D721Med (cell line): ENCODE results near the gene JUP.

Experiments used
- DNase-seq: peaks from one replicate; pipeline ENCODE4 v3.0.0; 2011; ENCODE audit warnings: low spot score; ENCODE audit not compliant: insufficient read length
- FAIRE-seq: peaks from 2 replicates; lab custom pipeline; 2011; peaks lifted over from hg19 to GRCh38; lab: Jason Lieb, UNC
- TF ChIP-seq, protein P1 (sequence below): IDR thresholded peaks from 2 replicates; pipeline ENCODE4 v1.5.1; 2012; ENCODE audit warnings: mild to moderate bottlenecking, control low read depth; ENCODE audit not compliant: insufficient read depth; ENCODE audit errors: missing control alignments

The JUP gene

DNA sequence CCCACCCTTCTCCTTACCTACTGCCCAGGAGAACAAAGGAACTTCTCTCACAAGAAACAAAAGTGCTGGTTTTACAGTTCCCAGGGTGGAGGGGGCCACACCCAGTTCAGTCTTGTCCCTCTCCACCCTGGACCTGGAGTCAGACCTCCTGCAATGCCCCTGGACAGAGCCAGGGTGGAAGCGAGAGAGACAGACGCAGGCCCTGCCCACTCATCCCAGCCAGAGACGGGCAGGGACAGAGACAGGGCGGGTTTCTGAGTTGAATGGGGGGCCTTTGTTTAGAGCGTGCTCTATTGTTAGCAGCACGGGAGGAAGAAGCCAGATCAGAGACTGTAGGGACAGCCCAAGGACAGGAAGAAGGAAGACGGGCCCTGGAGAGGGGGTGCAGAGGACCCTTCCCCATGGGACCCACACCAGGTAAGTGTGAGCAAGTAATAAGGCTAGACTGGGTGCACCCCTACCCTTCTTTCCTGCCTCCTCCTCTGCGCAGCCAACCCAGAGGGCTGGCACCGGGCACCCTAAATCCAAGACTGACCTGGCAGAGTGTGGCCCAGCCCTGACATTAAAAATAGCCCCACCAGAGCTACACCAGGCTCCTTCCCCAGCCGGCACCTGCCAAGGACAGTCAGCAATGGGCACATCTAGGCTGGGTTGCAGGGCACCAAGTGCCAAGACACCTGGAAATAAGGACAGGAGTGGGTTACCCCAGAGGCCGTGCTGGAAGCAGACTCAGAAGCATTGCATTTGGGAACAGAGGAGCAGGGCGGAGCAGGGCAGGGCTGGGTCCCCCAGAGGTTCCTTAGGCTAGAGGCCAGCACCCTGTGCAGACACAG is 10.9 kb downstream of the JUP start:
- FAIRE-seq (no peak), DNase-seq (no peak)
- TF ChIP-seq, protein P1, sequence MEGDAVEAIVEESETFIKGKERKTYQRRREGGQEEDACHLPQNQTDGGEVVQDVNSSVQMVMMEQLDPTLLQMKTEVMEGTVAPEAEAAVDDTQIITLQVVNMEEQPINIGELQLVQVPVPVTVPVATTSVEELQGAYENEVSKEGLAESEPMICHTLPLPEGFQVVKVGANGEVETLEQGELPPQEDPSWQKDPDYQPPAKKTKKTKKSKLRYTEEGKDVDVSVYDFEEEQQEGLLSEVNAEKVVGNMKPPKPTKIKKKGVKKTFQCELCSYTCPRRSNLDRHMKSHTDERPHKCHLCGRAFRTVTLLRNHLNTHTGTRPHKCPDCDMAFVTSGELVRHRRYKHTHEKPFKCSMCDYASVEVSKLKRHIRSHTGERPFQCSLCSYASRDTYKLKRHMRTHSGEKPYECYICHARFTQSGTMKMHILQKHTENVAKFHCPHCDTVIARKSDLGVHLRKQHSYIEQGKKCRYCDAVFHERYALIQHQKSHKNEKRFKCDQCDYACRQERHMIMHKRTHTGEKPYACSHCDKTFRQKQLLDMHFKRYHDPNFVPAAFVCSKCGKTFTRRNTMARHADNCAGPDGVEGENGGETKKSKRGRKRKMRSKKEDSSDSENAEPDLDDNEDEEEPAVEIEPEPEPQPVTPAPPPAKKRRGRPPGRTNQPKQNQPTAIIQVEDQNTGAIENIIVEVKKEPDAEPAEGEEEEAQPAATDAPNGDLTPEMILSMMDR = no peak

DNA sequence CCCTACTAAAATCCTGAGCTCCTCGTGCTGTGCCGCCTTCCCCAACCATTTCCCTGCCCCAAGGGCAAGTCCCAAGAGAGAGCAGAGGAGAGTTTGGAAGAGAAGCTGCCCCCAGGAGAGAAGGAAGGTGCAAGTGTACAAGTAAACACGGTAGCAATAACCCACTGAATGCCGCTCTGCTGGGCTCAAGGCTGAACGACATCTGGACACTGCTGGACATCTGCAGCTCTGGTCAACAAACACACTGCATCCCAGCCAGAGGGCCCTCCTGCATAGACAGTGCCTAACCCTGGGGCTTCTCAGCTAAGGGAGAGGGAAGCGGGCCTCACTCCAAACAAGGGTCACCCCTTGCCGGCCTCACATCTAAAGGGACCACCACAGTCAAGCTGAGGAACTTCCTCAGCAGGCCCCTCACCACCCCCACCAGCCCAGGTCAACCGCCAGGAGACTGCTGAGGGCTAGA is 12.7 kb downstream of the JUP start:
- DNase-seq (no peak), FAIRE-seq (no peak)
- TF ChIP-seq, protein P1 = no peak

DNA sequence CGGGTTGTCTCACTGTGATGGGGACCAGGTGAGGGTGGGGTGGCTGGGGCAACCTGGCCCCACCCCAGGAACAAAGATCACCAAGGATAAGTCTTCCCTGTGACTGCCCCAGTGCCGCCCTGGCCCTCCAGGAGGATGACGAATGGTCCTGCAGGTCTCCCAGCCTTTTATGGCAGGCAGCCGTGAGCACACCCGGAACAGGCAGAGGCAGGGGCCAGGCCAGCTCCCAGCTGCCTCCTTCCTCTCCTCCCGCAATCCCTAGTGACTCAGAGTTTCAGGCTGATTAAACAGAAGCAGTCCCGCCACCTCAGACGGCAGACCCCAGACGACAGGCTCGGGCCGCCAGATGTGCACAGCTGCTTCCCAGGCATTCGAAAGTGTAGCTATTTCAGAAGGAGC is 13.3 kb downstream of the JUP start:
- FAIRE-seq (no peak), DNase-seq (no peak)
- TF ChIP-seq, protein P1 = no peak

DNA sequence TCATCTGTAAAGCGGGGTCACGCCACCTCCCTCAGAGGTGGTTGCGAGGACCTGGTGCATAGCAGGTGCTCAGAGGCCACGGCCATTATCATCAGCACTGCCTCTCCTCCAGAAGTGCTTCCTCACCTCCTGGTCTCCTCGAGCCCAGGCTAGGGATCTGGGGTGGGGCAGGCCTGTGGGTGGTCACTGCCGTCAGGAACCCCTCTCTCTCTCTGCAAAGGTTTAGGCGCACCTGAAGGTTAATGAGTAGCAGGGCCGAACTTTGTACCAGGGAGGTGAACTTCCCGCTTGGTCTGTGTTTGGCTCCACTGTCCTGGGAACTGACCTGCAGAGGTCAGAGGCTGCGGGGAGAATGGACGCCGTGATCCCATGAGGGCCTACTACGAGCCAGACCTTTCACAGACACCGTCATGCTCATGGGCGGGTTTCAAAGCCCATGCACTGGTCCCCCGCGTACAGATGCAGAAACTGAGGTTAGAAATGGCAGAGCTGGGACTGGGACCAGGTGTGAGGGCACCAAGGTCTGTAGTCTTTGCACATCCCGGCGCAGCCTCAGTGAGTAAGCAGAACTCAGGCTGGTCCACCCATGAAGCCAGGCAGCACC is 13.8 kb downstream of the JUP start:
- no peak for FAIRE-seq
- TF ChIP-seq, protein P1 = no peak
- DNase-seq = no peak

DNA sequence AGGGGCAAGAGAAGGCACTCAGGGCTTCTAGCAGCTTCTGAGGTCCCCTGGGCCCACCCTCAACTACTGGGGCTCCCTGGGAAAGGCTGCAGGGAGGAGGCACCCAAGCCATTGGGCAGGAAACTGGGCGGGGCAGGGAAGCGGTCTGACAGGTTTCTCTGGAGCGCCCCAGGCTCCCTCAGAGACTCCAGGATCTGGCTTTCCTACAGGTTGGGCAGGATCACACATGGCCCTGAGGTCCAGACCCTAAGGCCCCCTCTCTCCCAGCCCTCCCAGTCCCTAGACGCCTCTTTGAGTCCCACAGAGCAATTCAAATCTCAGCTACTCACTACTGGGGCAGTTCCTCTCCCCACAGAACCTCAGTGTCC is 14.3 kb downstream of the JUP start:
- FAIRE-seq (no peak), DNase-seq (no peak)
- TF ChIP-seq, protein P1 = no peak

DNA sequence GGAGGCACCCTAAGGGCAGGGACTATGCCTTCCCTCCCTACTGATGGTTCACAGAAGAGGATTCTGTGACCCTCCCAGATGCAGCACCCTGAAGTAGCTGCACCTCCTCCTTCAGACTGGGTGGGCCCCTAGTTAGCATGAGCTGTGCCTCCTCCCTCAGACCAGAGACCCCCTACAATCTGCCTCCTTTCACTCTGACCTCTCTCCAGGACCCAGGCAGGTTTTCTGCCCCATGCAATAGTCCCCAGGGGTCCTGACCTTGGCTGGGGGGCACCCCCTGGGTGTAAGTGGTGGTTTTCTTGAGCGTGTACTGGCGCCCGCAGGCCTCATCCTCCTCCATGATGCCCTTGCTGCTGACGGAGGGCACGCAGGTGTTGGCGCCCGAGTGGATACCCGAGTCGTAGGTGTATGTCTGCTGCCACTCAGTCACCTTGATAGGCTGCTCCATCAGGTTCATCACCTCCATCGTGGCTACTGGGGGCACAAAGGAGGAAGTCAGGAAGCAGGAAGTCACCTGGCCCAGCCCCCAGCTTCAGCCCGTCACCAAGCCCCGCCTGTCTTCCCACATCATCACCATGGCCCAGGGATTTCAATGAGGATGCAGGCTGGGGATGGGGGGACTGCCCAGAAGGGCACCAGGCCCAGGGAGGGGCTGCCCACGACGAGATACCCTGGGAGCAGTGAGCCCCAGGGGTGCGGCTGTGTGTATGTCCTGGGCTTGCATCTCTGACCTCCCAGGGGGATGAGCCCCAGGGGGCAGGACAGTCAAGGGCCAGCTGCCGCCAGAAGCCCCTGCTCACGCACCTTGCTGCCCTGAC is 14.9 kb downstream of the JUP start:
- TF ChIP-seq, protein P1 = no peak
- DNase-seq (no peak), FAIRE-seq (no peak)
